ENCODE measurements around the gene TMEM163. TPM values are rescaled to one million over a fixed set of nuclear protein-coding genes. Genes with fewer than 3 reads are reported as not detected.

The TMEM163 gene
- total RNA-seq, 1 experiment from 2014 or later, result 4.1 TPM

DNA sequence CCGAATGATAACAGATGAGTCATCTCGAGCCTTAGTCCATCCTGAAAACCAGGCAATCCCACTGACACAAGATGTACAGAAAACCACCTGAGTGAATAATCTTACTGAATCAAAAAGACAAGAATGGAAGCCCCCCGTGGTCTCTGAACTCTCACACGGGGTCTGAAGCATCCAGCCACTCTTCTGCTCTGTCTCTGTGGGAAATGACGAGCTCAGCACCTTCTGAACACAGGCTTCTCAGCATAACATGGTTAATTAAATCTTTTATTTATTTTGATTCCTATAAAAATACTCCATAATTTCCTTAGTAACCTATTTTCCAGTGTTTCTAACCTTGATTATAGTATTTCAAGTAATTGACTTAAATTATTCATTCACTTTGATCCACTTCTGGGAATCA is 203.7 kb downstream of the TMEM163 start:
- Histone ChIP-seq H3K4me1 (no peaks in the 10 kb centered on the region), H3K27me3 (replicated peaks; ENCODE audit: control insufficient read depth, insufficient read depth, low read length) (no peaks in the 10 kb centered on the region), H3K9me3 (no peaks in the 10 kb centered on the region), H3K4me3 (ENCODE audit: low read depth, low read length) (no peak overlapping the region), H3K36me3 (ENCODE audit: control insufficient read depth, insufficient read depth, low read length) (no peaks in the 10 kb centered on the region)
- ChIA-PET POLR2A (no interaction called here), CTCF (no interaction called here)
- BruUV-seq (replicated peaks), result no TSS peak
- H3K27ac Mint-ChIP-seq (ENCODE audit: unreplicated experiment), result no peak overlapping the region
- H3K4me1 Mint-ChIP-seq (ENCODE audit: low read depth, unreplicated experiment), result no peaks in the 10 kb centered on the region
- no peaks in the 10 kb centered on the region for H3K9me3 Mint-ChIP-seq (ENCODE audit: unreplicated experiment)
- no peaks in the 10 kb centered on the region for H3K27me3 Mint-ChIP-seq (ENCODE audit: insufficient read depth, unreplicated experiment)
- no peak overlapping the region for H3K4me3 Mint-ChIP-seq (ENCODE audit: unreplicated experiment)
- H3K36me3 Mint-ChIP-seq (ENCODE audit: insufficient read depth, unreplicated experiment), result no peaks in the 10 kb centered on the region
- intact Hi-C loops (cut with micrococcal nuclease; ENCODE audit: unreplicated experiment), result no loop called here
- no peak for DNase-seq
- TF ChIP-seq, protein P1, sequence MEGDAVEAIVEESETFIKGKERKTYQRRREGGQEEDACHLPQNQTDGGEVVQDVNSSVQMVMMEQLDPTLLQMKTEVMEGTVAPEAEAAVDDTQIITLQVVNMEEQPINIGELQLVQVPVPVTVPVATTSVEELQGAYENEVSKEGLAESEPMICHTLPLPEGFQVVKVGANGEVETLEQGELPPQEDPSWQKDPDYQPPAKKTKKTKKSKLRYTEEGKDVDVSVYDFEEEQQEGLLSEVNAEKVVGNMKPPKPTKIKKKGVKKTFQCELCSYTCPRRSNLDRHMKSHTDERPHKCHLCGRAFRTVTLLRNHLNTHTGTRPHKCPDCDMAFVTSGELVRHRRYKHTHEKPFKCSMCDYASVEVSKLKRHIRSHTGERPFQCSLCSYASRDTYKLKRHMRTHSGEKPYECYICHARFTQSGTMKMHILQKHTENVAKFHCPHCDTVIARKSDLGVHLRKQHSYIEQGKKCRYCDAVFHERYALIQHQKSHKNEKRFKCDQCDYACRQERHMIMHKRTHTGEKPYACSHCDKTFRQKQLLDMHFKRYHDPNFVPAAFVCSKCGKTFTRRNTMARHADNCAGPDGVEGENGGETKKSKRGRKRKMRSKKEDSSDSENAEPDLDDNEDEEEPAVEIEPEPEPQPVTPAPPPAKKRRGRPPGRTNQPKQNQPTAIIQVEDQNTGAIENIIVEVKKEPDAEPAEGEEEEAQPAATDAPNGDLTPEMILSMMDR (IDR thresholded peaks at IDR 0.05; ENCODE audit: insufficient read depth in 1 of 2, low read depth in 1 of 2, low read length in 1 of 2, severe bottlenecking in 1 of 2, unreplicated experiment in 1 of 2), result no peak

DNA sequence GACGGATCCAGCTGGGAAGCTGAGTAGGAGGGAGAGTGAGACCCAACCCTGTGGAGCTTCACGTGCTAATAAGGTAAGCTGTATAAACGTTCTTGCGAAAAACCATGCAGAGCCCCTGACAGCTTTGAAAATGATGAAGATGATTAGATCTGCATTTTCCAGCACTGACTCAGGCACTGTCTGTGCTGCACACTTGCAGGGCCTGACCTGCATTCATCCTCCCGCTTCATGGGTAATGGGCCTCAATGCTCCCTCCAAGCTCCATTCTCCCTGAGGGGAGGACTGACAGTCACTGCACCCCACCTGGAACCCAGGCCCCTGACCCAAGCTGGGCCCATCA is 205.4 kb downstream of the TMEM163 start:
- H3K27me3 Mint-ChIP-seq (ENCODE audit: insufficient read depth, unreplicated experiment), result no peaks in the 10 kb centered on the region
- no TSS peak for BruUV-seq (replicated peaks)

DNA sequence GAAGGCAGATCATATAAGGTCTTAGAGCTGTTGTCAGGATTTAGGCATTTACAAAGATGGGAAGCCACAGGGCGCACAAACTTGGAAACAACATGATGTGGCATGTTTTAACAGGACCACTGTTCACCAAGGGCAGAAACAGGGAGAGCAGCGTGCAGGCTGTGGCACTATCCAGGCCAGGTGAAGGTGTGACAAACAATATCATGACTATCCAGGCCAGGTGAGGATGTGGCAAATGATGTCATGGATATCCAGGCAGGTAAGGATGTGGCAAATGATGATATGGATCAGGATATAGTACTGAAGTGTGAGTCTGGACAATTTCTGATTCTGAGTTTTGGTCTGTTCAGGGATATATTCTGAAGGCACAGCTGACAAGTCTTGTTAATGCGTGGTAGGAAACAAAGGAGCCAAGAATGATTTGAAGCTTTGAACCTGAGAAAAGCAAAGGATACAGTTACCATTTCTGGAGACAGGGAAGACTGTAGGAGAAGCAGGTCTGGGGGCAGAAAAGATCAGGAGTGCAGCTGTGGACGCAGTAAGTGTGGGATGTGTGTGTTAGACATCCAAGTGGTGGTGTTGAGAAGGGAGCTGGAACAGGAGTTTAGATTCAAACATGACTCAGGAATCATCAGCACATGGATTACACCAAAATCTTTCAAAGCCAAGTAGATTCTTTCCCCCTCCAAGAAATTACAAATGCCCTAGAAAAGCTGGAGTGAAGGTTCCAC is 205.9 kb downstream of the TMEM163 start:
- BruUV-seq (replicated peaks), result no TSS peak
- POLR2A ChIA-PET, result no interaction called here

More for the DNA sequence above, 205.4 kb downstream of the TMEM163 start:
- no peaks in the 10 kb centered on the region for H3K9me3 Mint-ChIP-seq (ENCODE audit: unreplicated experiment)
- no peaks in the 10 kb centered on the region for H3K36me3 Mint-ChIP-seq (ENCODE audit: insufficient read depth, unreplicated experiment)
- TF ChIP-seq, protein P1 (IDR thresholded peaks at IDR 0.05; ENCODE audit: insufficient read depth in 1 of 2, low read depth in 1 of 2, low read length in 1 of 2, severe bottlenecking in 1 of 2, unreplicated experiment in 1 of 2), result no peak
- Histone ChIP-seq H3K27me3 (replicated peaks; ENCODE audit: control insufficient read depth, insufficient read depth, low read length) (no peaks in the 10 kb centered on the region), H3K4me1 (no peaks in the 10 kb centered on the region), H3K9me3 (no peaks in the 10 kb centered on the region), H3K36me3 (ENCODE audit: control insufficient read depth, insufficient read depth, low read length) (no peaks in the 10 kb centered on the region), H3K4me3 (ENCODE audit: low read depth, low read length) (no peak overlapping the region)
- no peak overlapping the region for H3K4me3 Mint-ChIP-seq (ENCODE audit: unreplicated experiment)
- intact Hi-C loops (cut with micrococcal nuclease; ENCODE audit: unreplicated experiment), result no loop called here
- POLR2A ChIA-PET, result no interaction called here
- DNase-seq, result no peak
- CTCF ChIA-PET, result interaction anchor here (0.6 kb wide), 1 partner anchor 41 kb away, joined by 3 read pairs; no protein-coding TSS in a partner anchor
- H3K27ac Mint-ChIP-seq (ENCODE audit: unreplicated experiment), result no peak overlapping the region
- no peaks in the 10 kb centered on the region for H3K4me1 Mint-ChIP-seq (ENCODE audit: low read depth, unreplicated experiment)

More for the DNA sequence above, 205.9 kb downstream of the TMEM163 start:
- Histone ChIP-seq H3K4me3 (ENCODE audit: low read depth, low read length) (no peak overlapping the region), H3K4me1 (no peaks in the 10 kb centered on the region), H3K27me3 (replicated peaks; ENCODE audit: control insufficient read depth, insufficient read depth, low read length) (no peaks in the 10 kb centered on the region), H3K9me3 (no peaks in the 10 kb centered on the region), H3K36me3 (ENCODE audit: control insufficient read depth, insufficient read depth, low read length) (no peaks in the 10 kb centered on the region)
- Mint-ChIP-seq H3K4me3 (ENCODE audit: unreplicated experiment) (no peak overlapping the region), H3K4me1 (ENCODE audit: low read depth, unreplicated experiment) (no peaks in the 10 kb centered on the region), H3K27me3 (ENCODE audit: insufficient read depth, unreplicated experiment) (no peaks in the 10 kb centered on the region), H3K9me3 (ENCODE audit: unreplicated experiment) (no peaks in the 10 kb centered on the region), H3K36me3 (ENCODE audit: insufficient read depth, unreplicated experiment) (no peaks in the 10 kb centered on the region), H3K27ac (ENCODE audit: unreplicated experiment) (no peak overlapping the region)
- TF ChIP-seq, protein P1 (IDR thresholded peaks at IDR 0.05; ENCODE audit: insufficient read depth in 1 of 2, low read depth in 1 of 2, low read length in 1 of 2, severe bottlenecking in 1 of 2, unreplicated experiment in 1 of 2), result no peak
- CTCF ChIA-PET, result interaction anchor here (0.6 kb wide), 1 partner anchor 42 kb away, joined by 3 read pairs; no protein-coding TSS in a partner anchor
- intact Hi-C loops (cut with micrococcal nuclease; ENCODE audit: unreplicated experiment), result no loop called here
- DNase-seq, result no peak

Measured in Caco-2 (cell line).